NCI-H345 (cell line): ENCODE data around the gene HTR5A.

ENCODE experiments used
- DNase-seq: peaks from one replicate; lab custom pipeline; 2025; lab: John Stamatoyannopoulos, UW

The HTR5A gene

GRCh38 chr7:155090684-155091083, 20.6 kb downstream of the HTR5A start:
- DNase-seq: no peak

- no peak for DNase-seq
Measured at GRCh38 chr7:155093596-155093995, 23.5 kb downstream of the HTR5A start.

GRCh38 chr7:155094636-155095135, 24.6 kb downstream of the HTR5A start:
- no peak for DNase-seq

- peak; percentile 23 for DNase-seq
Measured at GRCh38 chr7:155097338-155097737, 27.2 kb downstream of the HTR5A start.

- no peak for DNase-seq
Measured at GRCh38 chr7:155103839-155104238, 33.7 kb downstream of the HTR5A start.

- no peak for DNase-seq
Measured at GRCh38 chr7:155104913-155105312, 34.8 kb downstream of the HTR5A start.

- no peak for DNase-seq
Measured at GRCh38 chr7:155106356-155106755, 36.2 kb downstream of the HTR5A start.

- no peak for DNase-seq
Measured at GRCh38 chr7:155107126-155107525, 37.0 kb downstream of the HTR5A start.

- no peak for DNase-seq
Measured at GRCh38 chr7:155108144-155108901, 38.2 kb downstream of the HTR5A start.

GRCh38 chr7:155109121-155109520, 39.0 kb downstream of the HTR5A start:
- no peak for DNase-seq

- no peak for DNase-seq
Measured at GRCh38 chr7:155115288-155115687, 45.2 kb downstream of the HTR5A start.

GRCh38 chr7:155119801-155120382, 49.8 kb downstream of the HTR5A start:
- DNase-seq: no peak

- no peak for DNase-seq
Measured at GRCh38 chr7:155120460-155120859, 50.3 kb downstream of the HTR5A start.

GRCh38 chr7:155122831-155123230, 52.7 kb downstream of the HTR5A start:
- DNase-seq: peak; percentile 63

GRCh38 chr7:155123413-155123812, 53.3 kb downstream of the HTR5A start:
- DNase-seq: no peak

GRCh38 chr7:155124706-155125105, 54.6 kb downstream of the HTR5A start:
- DNase-seq: no peak

- DNase-seq: no peak
Measured at GRCh38 chr7:155129186-155129585, 59.1 kb downstream of the HTR5A start.

GRCh38 chr7:155129789-155130188, 59.7 kb downstream of the HTR5A start:
- DNase-seq: no peak

- no peak for DNase-seq
Measured at GRCh38 chr7:155130493-155130892, 60.4 kb downstream of the HTR5A start.

- no peak for DNase-seq
Measured at GRCh38 chr7:155131090-155131489, 61.0 kb downstream of the HTR5A start.

GRCh38 chr7:155132431-155132830, 62.3 kb downstream of the HTR5A start:
- DNase-seq: no peak

- DNase-seq: no peak
Measured at GRCh38 chr7:155136619-155137243, 66.6 kb downstream of the HTR5A start.
